GM19463 (cell line): Measurements from ENCODE around the gene SYT2.

ENCODE experiments used
- ATAC-seq: cut with Tn5 transposase; IDR thresholded peaks from one replicate; pipeline ENCODE4 v1.9.1; 2021; ENCODE audit warnings: mild to moderate bottlenecking, moderate library complexity; ENCODE audit not compliant: unreplicated experiment

SYT2 gene

GRCh38 chr1:202680586-202681352, 29.5 kb downstream of the SYT2 start:
- no peak for ATAC-seq

- no peak for ATAC-seq
Measured at GRCh38 chr1:202679406-202680177, 30.7 kb downstream of the SYT2 start.

DNA sequence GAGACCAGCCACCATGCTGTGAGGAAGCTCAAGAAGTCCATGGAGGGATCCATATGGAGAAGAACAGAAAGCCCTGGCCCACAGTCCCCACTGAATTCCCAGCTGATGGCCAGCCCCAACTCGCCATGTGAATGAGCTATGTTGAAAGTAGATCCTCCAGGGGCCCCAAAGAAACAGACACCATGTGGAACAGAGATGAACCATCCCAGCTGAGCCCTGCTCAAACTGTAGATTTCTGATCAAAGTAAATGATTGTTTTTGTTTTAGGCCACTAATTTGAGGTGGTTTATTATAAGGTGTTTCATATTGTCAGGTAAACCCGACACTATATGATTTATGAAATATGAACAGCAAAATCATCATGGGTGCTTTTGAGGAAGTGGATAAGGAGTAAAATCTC, 32.8 kb downstream of the SYT2 start:
- ATAC-seq, result no peak

DNA sequence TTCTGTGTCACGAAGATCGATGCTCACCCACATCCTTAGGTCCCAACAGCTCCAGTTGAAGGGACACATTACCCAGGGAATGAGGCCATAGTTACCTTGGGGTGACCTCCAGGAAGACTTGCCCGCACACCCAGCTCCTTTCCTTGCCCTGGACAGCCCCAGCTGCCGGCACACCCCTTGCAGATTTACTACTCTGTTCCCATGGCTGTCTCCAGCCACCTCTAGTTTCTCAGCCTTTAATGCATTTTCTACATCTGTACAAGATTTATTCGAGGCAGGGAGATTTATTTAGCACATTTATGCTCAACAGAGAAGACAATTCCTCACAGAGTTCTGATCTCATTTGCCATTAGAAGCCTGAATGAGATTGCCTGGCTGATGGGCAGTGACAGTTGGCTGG, 36.7 kb downstream of the SYT2 start:
- ATAC-seq, result no peak

- ATAC-seq, result no peak
Measured at GRCh38 chr1:202671399-202671798, 38.9 kb downstream of the SYT2 start.

- no peak for ATAC-seq
Measured at GRCh38 chr1:202665417-202665816, 44.8 kb downstream of the SYT2 start.

DNA sequence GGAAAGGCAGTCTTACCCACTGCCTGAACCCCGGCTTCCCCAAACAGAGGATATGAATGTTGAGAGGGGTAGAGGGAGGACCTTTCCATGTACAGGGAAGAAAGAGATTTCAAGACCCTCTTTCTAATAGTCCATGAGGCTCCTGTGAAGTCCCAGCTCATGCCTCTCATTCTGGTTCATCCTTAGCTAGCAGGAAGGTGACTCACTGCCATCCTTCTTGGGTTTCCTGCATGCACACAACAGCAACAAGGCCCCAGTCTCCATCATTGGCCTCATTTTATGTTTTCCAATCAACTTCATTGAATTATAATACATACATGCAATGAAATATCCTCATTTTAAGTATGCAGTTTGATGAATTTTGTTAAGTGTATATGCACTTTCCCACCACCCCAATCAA, 46.2 kb downstream of the SYT2 start:
- ATAC-seq, result no peak

GRCh38 chr1:202663131-202663530, 47.1 kb downstream of the SYT2 start:
- no peak for ATAC-seq

GRCh38 chr1:202662081-202662480, 48.2 kb downstream of the SYT2 start:
- ATAC-seq, result no peak

DNA sequence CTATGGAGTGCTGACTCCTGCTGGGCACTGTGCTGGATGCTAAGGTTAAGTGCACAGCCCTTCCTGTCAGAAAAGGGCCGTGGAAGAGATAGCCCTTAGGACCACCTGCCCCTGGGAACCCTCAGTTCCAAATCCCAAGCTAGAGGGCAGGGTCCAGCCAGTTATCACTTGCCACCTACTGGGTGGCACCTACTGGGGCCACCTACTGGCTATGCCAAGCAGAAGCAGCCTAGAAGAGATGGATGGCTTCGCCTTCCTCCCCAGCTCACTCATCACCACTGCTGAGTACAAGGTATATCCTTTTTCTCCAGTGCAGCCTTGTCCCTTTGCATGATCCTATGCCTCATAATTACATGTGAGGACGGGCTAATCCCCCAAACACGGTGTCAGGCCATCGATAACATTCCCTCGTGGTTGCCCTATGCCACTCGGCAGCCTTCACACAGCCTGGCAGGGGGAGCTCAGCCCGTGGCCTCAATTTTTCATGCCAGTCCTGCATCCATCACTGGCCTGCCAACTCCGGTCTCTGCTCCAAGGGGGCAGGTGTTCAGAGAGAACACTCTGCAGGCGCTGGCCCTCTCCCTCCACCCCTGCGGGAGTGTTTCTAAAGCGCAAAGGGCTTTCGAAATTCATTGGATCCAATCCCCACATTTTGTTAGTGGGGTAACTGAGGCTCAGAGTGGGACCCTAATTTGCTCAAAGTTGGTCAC, 49.0 kb downstream of the SYT2 start:
- ATAC-seq, result no peak

- no peak for ATAC-seq
Measured at GRCh38 chr1:202659974-202660373, 50.3 kb downstream of the SYT2 start.

DNA sequence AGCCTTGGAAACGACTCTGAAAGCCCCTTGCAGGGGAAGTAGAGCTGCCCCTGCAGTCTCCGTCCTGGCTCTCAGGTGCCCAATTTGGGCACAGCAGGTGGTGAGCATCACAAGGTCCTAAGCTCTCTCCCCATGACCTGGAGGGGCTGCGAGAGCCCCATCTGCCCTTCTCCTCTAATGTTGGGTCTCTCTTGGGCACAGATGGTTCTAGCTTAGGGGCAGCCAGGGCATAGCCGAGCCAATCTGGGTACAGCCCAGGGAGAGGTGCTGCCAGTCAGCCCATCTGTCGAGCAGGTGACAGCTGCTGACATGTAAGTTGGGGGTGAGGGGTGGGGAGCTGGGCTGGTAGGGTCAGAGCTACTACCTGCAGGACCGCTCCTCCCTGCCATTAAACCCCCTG, 50.7 kb downstream of the SYT2 start:
- no peak for ATAC-seq

DNA sequence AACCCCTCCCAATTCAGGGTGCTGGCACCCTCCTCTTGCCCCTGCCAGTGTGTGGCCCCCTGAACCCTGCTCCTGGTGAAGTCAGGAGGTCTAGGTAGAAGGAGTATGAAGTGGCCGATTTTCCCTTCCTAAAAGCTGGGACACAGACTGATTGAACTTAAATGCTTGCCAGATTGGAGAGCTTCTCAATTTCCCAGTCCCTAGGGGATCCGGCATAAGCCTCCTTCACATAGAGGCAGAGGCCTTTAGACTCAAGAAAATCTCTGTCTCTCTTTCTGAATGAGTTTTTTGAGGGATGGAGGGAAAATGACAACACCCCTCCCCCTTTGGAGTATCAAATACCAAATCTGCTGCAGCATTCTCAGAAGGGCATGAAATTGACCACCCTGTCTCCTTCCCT, 51.5 kb downstream of the SYT2 start:
- no peak for ATAC-seq

GRCh38 chr1:202658251-202658759, 51.9 kb downstream of the SYT2 start:
- ATAC-seq, result no peak

GRCh38 chr1:202656951-202657646, 53.2 kb downstream of the SYT2 start:
- ATAC-seq, result no peak

- ATAC-seq, result no peak
Measured at GRCh38 chr1:202656057-202656456, 54.2 kb downstream of the SYT2 start.

- no peak for ATAC-seq
Measured at GRCh38 chr1:202654079-202654478, 56.2 kb downstream of the SYT2 start.

- ATAC-seq, result no peak
Measured at GRCh38 chr1:202649553-202650392, 60.5 kb downstream of the SYT2 start.

DNA sequence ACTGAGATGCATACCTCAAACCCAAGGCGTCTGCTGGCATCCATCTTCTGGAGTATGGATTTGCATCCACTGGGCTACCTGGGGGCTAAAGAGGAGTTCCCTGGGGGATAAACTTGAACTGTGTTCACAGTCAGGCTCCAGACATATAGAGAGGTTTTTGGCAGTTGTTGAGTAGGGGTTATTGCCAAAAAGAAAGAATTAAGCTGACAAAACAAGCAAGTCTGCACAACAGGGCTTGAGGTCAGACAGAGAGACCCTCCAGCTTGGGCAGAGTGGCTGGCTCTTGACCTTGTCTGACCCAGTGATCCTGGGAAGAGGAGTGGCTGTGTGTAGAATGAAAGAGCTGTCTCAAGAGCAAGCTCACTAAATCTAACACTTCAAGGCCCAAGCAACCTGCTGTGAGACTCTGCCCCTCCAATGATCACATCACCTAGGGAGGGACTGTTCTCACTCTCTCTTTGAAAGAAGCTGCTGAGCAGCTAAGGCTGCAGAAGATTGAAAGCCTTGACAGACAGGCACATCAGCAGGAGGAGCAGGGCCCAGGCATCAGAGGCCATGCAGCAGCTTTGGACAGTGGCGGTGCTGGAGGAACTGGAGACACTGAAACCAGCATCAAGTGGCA, 61.5 kb downstream of the SYT2 start:
- no peak for ATAC-seq

GRCh38 chr1:202645097-202645476, 65.2 kb downstream of the SYT2 start:
- no peak for ATAC-seq
